Neural progenitor cell (in vitro differentiated cells): ENCODE measurements around the gene SLC2A9. TPM values are rescaled to one million over a fixed set of nuclear protein-coding genes. Genes with fewer than 3 reads are reported as not detected.

Experiments
- DNase-seq: peaks from one replicate; pipeline ENCODE4 v3.0.0-alpha.2; 2016; ENCODE audit warnings: low spot score
- H2AFZ ChIP-seq: fragments of 200-600 bp; sonication (generic); replicated peaks from 2 replicates; pipeline ENCODE4 v1.6.1; 2016; ENCODE audit warnings: antibody characterized with exemption
- H3F3A ChIP-seq: fragments of 200-600 bp; sonication (generic); 2 replicates; pipeline ENCODE4 v1.6.1; 2016; ENCODE audit warnings: antibody characterized with exemption, low read depth
- H3K27ac ChIP-seq: fragments of 200-600 bp; sonication (generic); 2 replicates; pipeline ENCODE4 v1.5.1; 2016; ENCODE audit warnings: mild to moderate bottlenecking
- H3K27me3 ChIP-seq: fragments of 200-600 bp; sonication (generic); 2 replicates; pipeline ENCODE4 v1.6.1; 2016; ENCODE audit warnings: mild to moderate bottlenecking, moderate library complexity
- H3K36me3 ChIP-seq: fragments of 200-600 bp; sonication (generic); 2 replicates; pipeline ENCODE4 v1.5.1; 2016
- H3K4me1 ChIP-seq: fragments of 200-600 bp; sonication (generic); 2 replicates; pipeline ENCODE4 v1.6.1; 2016; ENCODE audit warnings: mixed run types
- H3K4me2 ChIP-seq: fragments of 200-600 bp; sonication (generic); 2 replicates; pipeline ENCODE4 v1.6.1; 2016
- H3K4me3 ChIP-seq: fragments of 200-600 bp; sonication (generic); 2 replicates; pipeline ENCODE4 v1.5.1; 2016
- H3K79me2 ChIP-seq: fragments of 200-600 bp; sonication (generic); 2 replicates; pipeline ENCODE4 v1.6.1; 2016; ENCODE audit warnings: low read depth
- H3K9ac ChIP-seq: fragments of 200-600 bp; sonication (generic); 2 replicates; pipeline ENCODE4 v1.6.1; 2016
- H3K9me3 ChIP-seq: fragments of 200-600 bp; sonication (generic); 2 replicates; pipeline ENCODE4 v1.5.1; 2016; ENCODE audit warnings: low read depth
- H4K20me1 ChIP-seq: fragments of 200-600 bp; sonication (generic); 2 replicates; pipeline ENCODE4 v1.6.1; 2016; ENCODE audit warnings: low read depth
- H3K27ac Mint-ChIP-seq: 3 replicates; pipeline ENCODE4 v1.8.0; 2021; ENCODE audit warnings: mixed read lengths
- H3K27me3 Mint-ChIP-seq: 2 replicates; pipeline ENCODE4 v1.8.0; 2022; ENCODE audit warnings: low read depth, mild to moderate bottlenecking, inconsistent platforms, moderate library complexity, mixed read lengths; ENCODE audit not compliant: insufficient read depth
- H3K36me3 Mint-ChIP-seq: 3 replicates; pipeline ENCODE4 v1.8.0; 2021; ENCODE audit warnings: mixed read lengths
- H3K4me1 Mint-ChIP-seq: 3 replicates; pipeline ENCODE4 v1.8.0; 2021; ENCODE audit warnings: mixed read lengths
- H3K4me3 Mint-ChIP-seq: 3 replicates; pipeline ENCODE4 v1.8.0; 2021; ENCODE audit warnings: mild to moderate bottlenecking, moderate library complexity, mixed read lengths
- H3K9me3 Mint-ChIP-seq: 3 replicates; pipeline ENCODE4 v1.8.0; 2020; ENCODE audit warnings: mixed read lengths
- CTCF ChIP-seq: fragments of 200-600 bp; sonication (generic); IDR thresholded peaks from 2 replicates; pipeline ENCODE4 v1.5.1; 2017; ENCODE audit warnings: antibody characterized with exemption, mild to moderate bottlenecking
- EZH2 ChIP-seq: fragments of 200-600 bp; sonication (generic); IDR thresholded peaks from 2 replicates; pipeline ENCODE4 v1.6.1; 2017; ENCODE audit warnings: antibody characterized with exemption, mild to moderate bottlenecking, moderate library complexity
- EZH2phosphoT487 ChIP-seq: fragments of 200-600 bp; sonication (generic); IDR thresholded peaks from 2 replicates; pipeline ENCODE4 v1.6.1; 2017; ENCODE audit warnings: antibody characterized with exemption
- total RNA-seq: library from RNA; depleted of rRNA; stranded (reverse); fragments of >200 nt; gene quantifications from 2 replicates; pipeline ENCODE4 v1.2.3, GENCODE V29; 2015; ENCODE audit warnings: low replicate concordance

The SLC2A9 gene
- total RNA-seq, 1 donor from 2014 or later: not detected

DNA sequence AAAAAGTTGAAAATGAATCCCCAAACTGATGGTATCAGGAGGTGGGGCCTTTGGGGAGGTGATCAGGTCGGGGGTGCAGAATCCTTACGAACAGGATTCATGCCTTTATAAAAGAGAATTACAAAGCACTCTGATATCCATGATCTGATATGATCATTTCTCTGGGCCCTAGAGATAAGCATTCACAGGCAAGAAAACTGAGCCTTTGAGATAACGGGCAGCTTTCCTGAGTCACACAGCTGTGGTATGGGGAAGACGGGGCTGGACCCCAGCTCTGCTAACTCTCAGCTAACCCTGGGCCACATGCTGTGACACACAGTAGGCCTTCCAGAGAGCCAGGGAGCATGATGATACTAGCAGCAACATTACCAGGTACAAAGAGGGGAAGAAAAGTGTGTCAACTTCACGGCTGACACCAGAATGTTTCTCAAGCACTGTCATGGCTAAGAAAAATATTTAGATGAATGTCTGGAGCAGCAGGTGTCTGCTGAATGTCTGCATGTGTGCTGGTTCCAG, 85.1 kb downstream of the SLC2A9 start:
- H3K9ac ChIP-seq: no peak overlapping the region
- Mint-ChIP-seq H3K4me1 (peaks cover 7% of the 10 kb centered on the region), H3K36me3 (no peaks in the 10 kb centered on the region), H3K27ac (no peak overlapping the region), H3K9me3 (no peaks in the 10 kb centered on the region), H3K27me3 (peaks cover 13% of the 10 kb centered on the region), H3K4me3 (no peak overlapping the region)
- no peaks in the 10 kb centered on the region for H3K36me3 ChIP-seq
- no peak overlapping the region for H2AFZ ChIP-seq
- DNase-seq: no peak
- H3F3A ChIP-seq: no peaks in the 10 kb centered on the region
- TF ChIP-seq EZH2phosphoT487 (no peak), EZH2 (no peak), CTCF (no peak)
- no peaks in the 10 kb centered on the region for H3K27me3 ChIP-seq
- no peaks in the 10 kb centered on the region for H4K20me1 ChIP-seq
- H3K4me1 ChIP-seq: no peaks in the 10 kb centered on the region
- no peak overlapping the region for H3K27ac ChIP-seq
- H3K79me2 ChIP-seq: no peaks in the 10 kb centered on the region
- H3K4me2 ChIP-seq: no peak overlapping the region
- H3K4me3 ChIP-seq: no peak overlapping the region
- no peaks in the 10 kb centered on the region for H3K9me3 ChIP-seq

DNA sequence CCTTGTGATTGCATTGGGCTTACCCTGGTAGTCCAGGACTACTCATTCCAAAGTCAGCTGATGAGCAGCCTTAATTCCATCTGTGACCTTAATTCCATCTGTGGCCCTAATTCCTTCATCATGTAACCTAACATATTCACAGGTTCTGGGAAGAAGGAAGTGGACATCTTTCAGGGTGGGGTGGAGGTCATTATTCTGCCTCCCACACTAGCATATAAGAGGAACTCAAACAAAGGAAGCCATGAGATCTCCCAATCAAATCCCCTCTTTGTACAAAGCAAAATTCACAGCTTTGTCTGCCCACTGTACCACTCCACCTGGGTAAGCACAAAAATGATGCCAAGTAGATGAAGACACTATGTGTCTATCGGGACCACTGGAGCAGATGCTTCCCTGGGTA, 87.3 kb downstream of the SLC2A9 start:
- Histone ChIP-seq H2AFZ (no peak overlapping the region), H3K4me1 (no peaks in the 10 kb centered on the region), H3K79me2 (no peaks in the 10 kb centered on the region), H3K36me3 (no peaks in the 10 kb centered on the region), H4K20me1 (no peaks in the 10 kb centered on the region), H3K27ac (no peak overlapping the region), H3K9me3 (no peaks in the 10 kb centered on the region), H3K9ac (no peak overlapping the region), H3K27me3 (no peaks in the 10 kb centered on the region), H3K4me3 (no peak overlapping the region), H3K4me2 (no peak overlapping the region), H3F3A (no peaks in the 10 kb centered on the region)
- no peak overlapping the region for H3K27ac Mint-ChIP-seq
- H3K4me1 Mint-ChIP-seq: peaks cover 3% of the 10 kb centered on the region
- no peak overlapping the region for H3K4me3 Mint-ChIP-seq
- no peak for DNase-seq
- H3K27me3 Mint-ChIP-seq: peaks cover 14% of the 10 kb centered on the region
- no peaks in the 10 kb centered on the region for H3K36me3 Mint-ChIP-seq
- no peak for TF ChIP-seq EZH2phosphoT487
- TF ChIP-seq EZH2: no peak
- TF ChIP-seq CTCF: no peak
- H3K9me3 Mint-ChIP-seq: no peaks in the 10 kb centered on the region

- Histone ChIP-seq H3K79me2 (no peaks in the 10 kb centered on the region), H4K20me1 (no peaks in the 10 kb centered on the region), H2AFZ (no peak overlapping the region), H3K27ac (no peak overlapping the region), H3K4me3 (no peak overlapping the region), H3F3A (no peaks in the 10 kb centered on the region), H3K9me3 (no peaks in the 10 kb centered on the region), H3K4me1 (no peaks in the 10 kb centered on the region), H3K27me3 (no peaks in the 10 kb centered on the region), H3K4me2 (no peak overlapping the region), H3K36me3 (no peaks in the 10 kb centered on the region), H3K9ac (no peak overlapping the region)
- H3K36me3 Mint-ChIP-seq: no peaks in the 10 kb centered on the region
- H3K4me1 Mint-ChIP-seq: peaks cover 2% of the 10 kb centered on the region
- DNase-seq: no peak
- H3K4me3 Mint-ChIP-seq: no peak overlapping the region
- no peak overlapping the region for H3K27ac Mint-ChIP-seq
- no peaks in the 10 kb centered on the region for H3K9me3 Mint-ChIP-seq
- H3K27me3 Mint-ChIP-seq: peaks cover 14% of the 10 kb centered on the region
- no peak for TF ChIP-seq CTCF
- TF ChIP-seq EZH2phosphoT487: no peak
- TF ChIP-seq EZH2: no peak
These were observed 88.1 kb downstream of the SLC2A9 start for GRCh38 chr4:9933184-9933583.
